ENCODE data around the gene ITGB6. TPM values are rescaled to one million over a fixed set of nuclear protein-coding genes. Genes with fewer than 3 reads are reported as not detected.
A peak's percentile ranks its signal among the peaks of the same experiment; 100 is the strongest.

Gene ITGB6
- total RNA-seq, 1 experiment from 2014 or later: not detected

DNA sequence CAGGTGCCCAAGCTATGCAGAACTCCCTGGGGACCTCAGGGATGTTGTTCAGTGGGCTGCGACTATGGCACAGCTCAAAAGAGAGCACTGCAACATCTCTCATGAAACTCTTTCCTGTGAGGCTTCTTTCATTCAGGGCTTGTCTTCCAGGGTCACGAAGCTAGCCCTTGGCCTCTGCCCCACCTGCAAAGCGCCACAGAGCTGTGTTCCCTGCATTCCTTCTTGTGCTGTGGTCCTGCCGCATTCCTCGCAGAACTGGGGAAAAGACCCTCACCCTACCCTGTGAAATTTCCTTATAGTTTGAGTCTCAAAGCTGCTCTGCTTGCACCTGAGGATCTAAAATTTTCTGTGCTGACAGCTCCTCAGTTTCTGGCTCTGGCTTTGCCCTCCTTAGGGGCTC is 26.3 kb upstream of the ITGB6 start:
- no peak for DNase-seq
- no peak overlapping the region for H3K4me3 ChIP-seq (ENCODE audit: insufficient read depth, low read depth, low read length)
- H3K27me3 ChIP-seq (ENCODE audit: control insufficient read depth, insufficient read depth, low read length): no peaks in the 10 kb centered on the region
- no peaks in the 10 kb centered on the region for H3K36me3 ChIP-seq (replicated peaks; ENCODE audit: control insufficient read depth, insufficient read depth, low read length)

DNA sequence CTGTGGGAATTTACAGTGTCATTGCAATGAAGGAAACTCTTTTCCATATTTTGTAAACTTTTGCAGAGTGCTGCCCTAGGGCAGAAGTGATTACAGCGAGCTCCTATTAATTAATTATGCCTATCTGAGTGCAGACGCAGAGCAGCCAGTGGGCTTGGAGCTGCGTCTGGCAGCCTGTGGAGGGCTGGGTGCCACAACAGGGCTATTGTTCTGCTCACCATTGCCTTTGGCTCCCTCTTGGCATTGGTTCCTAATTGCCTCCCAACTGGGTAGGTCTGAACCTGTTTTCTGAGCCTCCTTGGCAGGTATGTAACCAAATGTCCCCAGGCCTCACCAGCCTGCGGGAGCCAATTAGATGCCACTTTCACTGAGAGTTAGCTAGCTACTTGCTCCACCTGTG is 25.6 kb upstream of the ITGB6 start:
- no peak overlapping the region for H3K4me3 ChIP-seq (ENCODE audit: insufficient read depth, low read depth, low read length)
- no peaks in the 10 kb centered on the region for H3K36me3 ChIP-seq (replicated peaks; ENCODE audit: control insufficient read depth, insufficient read depth, low read length)
- no peak for DNase-seq
- no peaks in the 10 kb centered on the region for H3K27me3 ChIP-seq (ENCODE audit: control insufficient read depth, insufficient read depth, low read length)

DNA sequence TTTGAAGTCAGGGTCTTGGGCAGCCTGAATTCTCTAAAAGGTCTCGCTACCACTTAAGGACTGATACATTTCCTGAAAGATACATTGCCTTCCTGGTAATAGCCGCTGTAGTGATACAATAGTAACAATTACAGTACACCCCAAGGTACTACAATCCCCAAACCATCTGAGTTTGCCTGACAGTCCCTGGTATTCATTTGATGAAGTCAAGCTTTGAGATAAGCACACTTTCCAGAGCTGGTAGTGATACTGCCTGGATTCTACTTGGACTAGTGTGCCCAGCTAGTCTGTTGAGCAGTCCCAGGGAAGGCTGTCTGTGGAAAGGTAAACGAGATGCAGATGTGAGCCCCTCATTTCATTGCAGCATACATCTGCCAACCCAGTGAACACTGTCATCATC is 24.4 kb upstream of the ITGB6 start:
- H3K4me3 ChIP-seq (ENCODE audit: insufficient read depth, low read depth, low read length): no peak overlapping the region
- H3K36me3 ChIP-seq (replicated peaks; ENCODE audit: control insufficient read depth, insufficient read depth, low read length): no peaks in the 10 kb centered on the region
- DNase-seq: no peak
- no peaks in the 10 kb centered on the region for H3K27me3 ChIP-seq (ENCODE audit: control insufficient read depth, insufficient read depth, low read length)

DNA sequence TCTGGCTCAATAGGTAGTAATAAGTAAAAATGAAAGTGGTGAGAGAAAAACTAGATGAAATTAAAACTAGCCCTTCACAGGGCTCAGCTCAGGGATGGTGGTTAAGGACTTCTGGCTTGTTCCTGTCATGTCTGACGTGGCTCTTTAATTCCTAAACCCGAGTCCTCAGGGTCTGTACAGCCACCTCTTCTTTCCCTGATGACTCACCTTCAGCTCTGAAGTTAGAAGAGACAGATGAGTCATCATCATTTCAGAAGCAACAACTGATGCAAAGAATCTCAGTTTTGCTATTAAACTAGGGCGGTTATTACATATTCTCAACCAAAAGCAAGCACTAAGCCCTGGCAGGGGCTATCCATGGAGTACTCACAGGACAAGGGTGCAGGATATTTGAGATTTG is 24.0 kb upstream of the ITGB6 start:
- DNase-seq: no peak
- no peaks in the 10 kb centered on the region for H3K27me3 ChIP-seq (ENCODE audit: control insufficient read depth, insufficient read depth, low read length)
- no peaks in the 10 kb centered on the region for H3K36me3 ChIP-seq (replicated peaks; ENCODE audit: control insufficient read depth, insufficient read depth, low read length)
- H3K4me3 ChIP-seq (ENCODE audit: insufficient read depth, low read depth, low read length): no peak overlapping the region

GRCh38 chr2:160223560-160223959 is 23.5 kb upstream of the ITGB6 start:
- H3K27me3 ChIP-seq (ENCODE audit: control insufficient read depth, insufficient read depth, low read length): no peaks in the 10 kb centered on the region
- no peaks in the 10 kb centered on the region for H3K36me3 ChIP-seq (replicated peaks; ENCODE audit: control insufficient read depth, insufficient read depth, low read length)
- no peak for DNase-seq
- no peak overlapping the region for H3K4me3 ChIP-seq (ENCODE audit: insufficient read depth, low read depth, low read length)

- H3K36me3 ChIP-seq (replicated peaks; ENCODE audit: control insufficient read depth, insufficient read depth, low read length): no peaks in the 10 kb centered on the region
- H3K27me3 ChIP-seq (ENCODE audit: control insufficient read depth, insufficient read depth, low read length): no peaks in the 10 kb centered on the region
- no peak overlapping the region for H3K4me3 ChIP-seq (ENCODE audit: insufficient read depth, low read depth, low read length)
- DNase-seq: no peak
These were observed 22.6 kb upstream of the ITGB6 start for GRCh38 chr2:160222546-160223283.

DNA sequence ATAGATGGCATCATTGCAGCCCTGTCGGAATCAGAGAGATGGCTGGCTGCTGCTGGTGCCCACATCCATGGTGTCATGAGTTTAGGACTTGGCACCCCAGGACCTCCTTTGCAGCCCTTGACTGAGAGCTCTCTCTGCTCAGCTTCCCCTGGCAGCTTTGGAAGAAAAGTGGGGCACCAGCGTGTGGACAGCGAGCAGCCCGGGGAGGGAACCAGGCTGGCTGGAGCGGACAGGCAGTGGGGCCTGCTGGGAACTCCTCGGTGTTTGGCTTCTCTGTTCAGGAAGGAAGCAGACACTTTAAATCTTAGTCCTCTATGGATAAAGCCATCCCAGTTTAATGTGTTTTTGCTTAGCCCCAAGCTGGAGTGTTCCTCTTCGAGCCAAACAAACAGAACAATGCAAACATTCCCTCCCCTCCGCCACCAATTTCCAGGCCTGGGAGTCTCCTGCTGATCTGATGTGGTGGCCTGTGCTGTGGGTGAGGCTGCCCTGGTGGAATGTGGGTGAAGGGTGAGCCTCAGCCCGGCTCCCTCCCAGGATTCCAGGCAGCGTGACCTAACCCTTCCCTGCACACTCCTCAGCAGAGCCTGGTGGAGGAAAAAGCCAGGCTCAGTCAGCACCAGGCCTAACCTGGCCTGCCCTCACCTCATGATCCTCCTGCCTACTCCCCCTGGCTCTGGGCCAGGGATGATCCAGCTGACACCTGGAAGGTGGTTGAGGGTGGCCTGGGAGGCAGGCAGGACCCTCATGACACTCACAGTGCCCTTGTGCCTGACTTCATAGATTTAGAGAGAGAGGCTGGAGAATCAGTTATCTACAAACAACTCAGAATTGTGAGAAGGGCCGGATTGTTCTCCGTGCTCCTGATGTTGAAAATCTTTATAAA is 21.6 kb upstream of the ITGB6 start:
- Histone ChIP-seq H3K27me3 (ENCODE audit: control insufficient read depth, insufficient read depth, low read length) (no peaks in the 10 kb centered on the region), H3K4me3 (ENCODE audit: insufficient read depth, low read depth, low read length) (no peak overlapping the region), H3K36me3 (replicated peaks; ENCODE audit: control insufficient read depth, insufficient read depth, low read length) (no peaks in the 10 kb centered on the region)
- DNase-seq: no peak

GRCh38 chr2:160220545-160221009 is 20.5 kb upstream of the ITGB6 start:
- no peak overlapping the region for H3K4me3 ChIP-seq (ENCODE audit: insufficient read depth, low read depth, low read length)

GRCh38 chr2:160220026-160220425 is 20.0 kb upstream of the ITGB6 start:
- no peaks in the 10 kb centered on the region for H3K36me3 ChIP-seq (replicated peaks; ENCODE audit: control insufficient read depth, insufficient read depth, low read length)
- no peak overlapping the region for H3K4me3 ChIP-seq (ENCODE audit: insufficient read depth, low read depth, low read length)
- no peak for DNase-seq
- no peaks in the 10 kb centered on the region for H3K27me3 ChIP-seq (ENCODE audit: control insufficient read depth, insufficient read depth, low read length)

More at GRCh38 chr2:160220545-160221009, 20.5 kb upstream of the ITGB6 start:
- H3K36me3 ChIP-seq (replicated peaks; ENCODE audit: control insufficient read depth, insufficient read depth, low read length): no peaks in the 10 kb centered on the region
- no peaks in the 10 kb centered on the region for H3K27me3 ChIP-seq (ENCODE audit: control insufficient read depth, insufficient read depth, low read length)
- DNase-seq: no peak

DNA sequence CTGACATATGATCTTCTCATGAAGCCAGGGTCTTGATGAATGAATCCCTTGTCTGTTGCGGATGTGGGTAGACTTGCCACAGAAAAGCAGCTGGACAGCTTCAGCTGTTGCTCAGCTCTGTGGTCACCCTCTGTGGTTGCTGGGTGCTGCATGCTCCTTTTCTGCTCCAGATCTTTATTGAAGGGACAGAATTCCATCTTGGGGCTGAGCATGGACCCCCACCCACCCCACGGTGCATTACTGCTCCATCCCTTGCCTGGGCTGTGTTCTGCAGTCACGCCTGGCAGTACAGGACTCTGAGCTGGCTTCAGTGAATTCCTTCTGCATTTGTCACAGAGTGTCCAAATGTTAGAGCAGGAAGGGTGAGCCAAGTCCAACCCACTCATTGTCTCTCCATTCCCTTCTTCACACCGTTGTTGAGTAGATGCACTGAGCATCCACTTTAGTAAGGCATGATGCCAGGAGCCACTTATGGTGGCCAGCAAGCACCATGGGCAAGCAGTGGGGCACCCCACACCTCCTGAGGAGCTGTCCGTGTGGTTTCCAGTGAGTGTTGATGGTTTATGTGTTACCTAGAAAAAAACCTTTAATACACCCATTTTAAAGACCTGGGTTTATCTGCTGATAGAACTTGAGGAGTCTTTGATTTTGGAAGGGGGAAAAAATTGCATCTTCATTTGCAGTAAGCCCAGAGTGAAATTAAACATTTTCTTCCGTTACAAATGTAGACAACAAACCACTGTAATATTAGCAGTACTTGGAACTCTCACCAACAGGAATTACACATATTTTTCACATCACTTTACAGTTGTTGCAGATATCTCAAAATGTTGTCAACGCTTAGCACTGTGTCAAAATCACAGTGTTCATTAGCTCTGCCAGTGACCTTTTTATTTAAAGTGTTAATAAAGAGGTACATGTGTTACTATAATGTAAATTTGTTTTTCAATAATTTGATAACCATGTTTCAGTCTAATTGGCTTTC is 14.7 kb upstream of the ITGB6 start:
- no peaks in the 10 kb centered on the region for H3K27me3 ChIP-seq (ENCODE audit: control insufficient read depth, insufficient read depth, low read length)
- H3K36me3 ChIP-seq (replicated peaks; ENCODE audit: control insufficient read depth, insufficient read depth, low read length): no peaks in the 10 kb centered on the region
- DNase-seq: no peak
- H3K4me3 ChIP-seq (ENCODE audit: insufficient read depth, low read depth, low read length): no peak overlapping the region

DNA sequence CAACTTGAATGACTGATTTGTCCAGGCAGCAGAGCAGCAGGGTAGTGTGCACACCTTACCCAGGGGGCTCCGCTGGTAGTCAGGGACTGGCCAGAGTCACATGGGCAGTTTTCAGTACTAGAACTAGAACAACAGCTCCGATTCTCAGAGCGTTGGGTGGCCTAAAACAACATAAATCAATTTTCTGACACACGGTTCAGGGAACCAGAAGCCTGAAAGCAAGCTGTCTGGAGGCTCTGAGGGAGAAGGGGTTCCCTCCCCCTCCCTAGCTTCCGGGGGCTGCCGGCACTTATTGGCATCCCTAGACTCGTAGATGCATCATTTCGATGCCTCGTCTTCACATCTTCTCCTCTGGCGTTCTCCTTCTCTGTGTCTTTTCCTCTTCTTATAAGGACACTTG is 13.4 kb upstream of the ITGB6 start:
- no peak overlapping the region for H3K4me3 ChIP-seq (ENCODE audit: insufficient read depth, low read depth, low read length)
- no peaks in the 10 kb centered on the region for H3K27me3 ChIP-seq (ENCODE audit: control insufficient read depth, insufficient read depth, low read length)
- DNase-seq: no peak
- H3K36me3 ChIP-seq (replicated peaks; ENCODE audit: control insufficient read depth, insufficient read depth, low read length): no peaks in the 10 kb centered on the region

GRCh38 chr2:160210599-160211138 is 10.6 kb upstream of the ITGB6 start:
- peak; percentile 77 for DNase-seq

GRCh38 chr2:160209516-160209856 is 9.4 kb upstream of the ITGB6 start:
- Histone ChIP-seq H3K36me3 (replicated peaks; ENCODE audit: control insufficient read depth, insufficient read depth, low read length) (no peaks in the 10 kb centered on the region), H3K4me3 (ENCODE audit: insufficient read depth, low read depth, low read length) (no peak overlapping the region), H3K27me3 (ENCODE audit: control insufficient read depth, insufficient read depth, low read length) (no peaks in the 10 kb centered on the region)
- no peak for DNase-seq

More at GRCh38 chr2:160210599-160211138, 10.6 kb upstream of the ITGB6 start:
- Histone ChIP-seq H3K36me3 (replicated peaks; ENCODE audit: control insufficient read depth, insufficient read depth, low read length) (no peaks in the 10 kb centered on the region), H3K4me3 (ENCODE audit: insufficient read depth, low read depth, low read length) (no peak overlapping the region), H3K27me3 (ENCODE audit: control insufficient read depth, insufficient read depth, low read length) (no peaks in the 10 kb centered on the region)

Measured in H7 (cell line).